Kidney (tissue), 14 donors: ENCODE data around the gene CST2. TPM values are rescaled to one million over a fixed set of nuclear protein-coding genes. Genes with fewer than 3 reads are reported as not detected.
"Not testable (repeated sequence)": the region's sequence is repeated elsewhere in the genome, so short reads cannot be mapped to it uniquely, and the experiment has no call there.

Experiments used
- DNase-seq, 5 donors: peaks; one replicate each; pipeline ENCODE4 v3.0.0-alpha.2; 2013 to 2020
- FAIRE-seq: peaks from 2 replicates; lab custom pipeline; 2012; peaks lifted over from hg19 to GRCh38; lab: Jason Lieb, UNC
- H3K27ac ChIP-seq, 2 donors: one replicate each; pipeline ENCODE4 v1.7.0; 2013; ENCODE audit warnings: low read depth in 2 of 2, low read length in 2 of 2, inconsistent platforms in 1 of 2
- H3K27me3 ChIP-seq: one replicate; pipeline ENCODE4 v1.7.1; 2013; ENCODE audit warnings: low read length, inconsistent platforms; ENCODE audit not compliant: control insufficient read depth, insufficient read depth
- H3K36me3 ChIP-seq, 3 donors: one replicate each; pipeline versions ENCODE4 v1.7.0 to v1.7.1; 2013; ENCODE audit warnings: low read length in 3 of 3, control low read depth in 1 of 3, inconsistent platforms in 1 of 3; ENCODE audit not compliant: insufficient read depth in 3 of 3, control insufficient read depth in 2 of 3
- H3K4me1 ChIP-seq, 3 donors: one replicate each; pipeline versions ENCODE4 v1.7.0 to v1.7.1; 2013; ENCODE audit warnings: low read length in 3 of 3, inconsistent platforms in 1 of 3, low read depth in 1 of 3; ENCODE audit not compliant: control insufficient read depth in 2 of 3, insufficient read depth in 2 of 3
- H3K4me3 ChIP-seq, 3 donors: one replicate each; pipeline versions ENCODE4 v1.7.0 to v1.8.1; 2013; ENCODE audit warnings: low read length in 3 of 3, control low read depth in 1 of 3, inconsistent platforms in 1 of 3
- H3K9ac ChIP-seq, 3 donors: one replicate each; pipeline versions ENCODE4 v1.7.0 to v1.7.1; 2013; ENCODE audit warnings: low read length in 3 of 3, control low read depth in 1 of 3, inconsistent platforms in 1 of 3
- H3K9me3 ChIP-seq, 3 donors: one replicate each; pipeline versions ENCODE4 v1.7.0 to v1.7.1; 2013; ENCODE audit warnings: low read length in 3 of 3, control low read depth in 1 of 3, inconsistent platforms in 1 of 3; ENCODE audit not compliant: control insufficient read depth in 2 of 3, insufficient read depth in 1 of 3
- CTCF ChIP-seq: IDR thresholded peaks from 3 replicates; pipeline ENCODE4 v1.5.1; 2012; ENCODE audit warnings: mild to moderate bottlenecking, moderate library complexity, borderline replicate concordance; ENCODE audit not compliant: insufficient read depth; ENCODE audit errors: extremely low read depth
- intact Hi-C: fragments of 100-400 bp; cut with DNase I; formaldehyde crosslinking; loops from one replicate; pipeline ENCODE4 v1.11.1; 2022
- polyA plus RNA-seq: library from polyadenylated mRNA; stranded (reverse); fragments of 350-450 nt; fragmentation: Illumina TruSeq; extraction: RNeasy Lipid Tissue Mini Kit (QIAGEN cat#74804); gene quantifications from one replicate; pipeline ENCODE4 v1.2.3, GENCODE V29; 2014; ENCODE audit warnings: low read depth, low replicate concordance; ENCODE audit not compliant: insufficient read depth
- total RNA-seq: library from RNA; stranded (reverse); fragmentation: NEBNext Ultra II Directional; extraction: Animal tissue kit (Norgen Biotek cat#: 25700); gene quantifications from one replicate; pipeline ENCODE4 v1.2.1, GENCODE V29; 2021
- donor health status: control.
- donor health status: control.
- donor health status: control.
- donor health status: control.
- donor health status: control.
- donor health status: DM: yes; HTN: yes; CAD: no.
- donor health status: Normal renal cell carcinoma (clear cell type).

CST2 gene
- total and polyA plus RNA-seq, 2 donors from 2014 or later, result not detected

- Histone ChIP-seq H3K36me3 (no peaks in the 10 kb centered on the region), H3K27ac (no peak overlapping the region), H3K4me3 (no peak overlapping the region), H3K9me3 (no peaks in the 10 kb centered on the region), H3K27me3 (no peaks in the 10 kb centered on the region), H3K4me1 (no peaks in the 10 kb centered on the region), H3K9ac (no peak overlapping the region)
- no peak for DNase-seq
- no peak for FAIRE-seq
- no peak for TF ChIP-seq CTCF
- intact Hi-C loops, result no loop called here
These were observed 41.8 kb upstream of the CST2 start for GRCh38 chr20:23868321-23868720.

- Histone ChIP-seq H3K27ac (no peak overlapping the region), H3K4me3 (no peak overlapping the region), H3K9me3 (no peaks in the 10 kb centered on the region), H3K4me1 (no peaks in the 10 kb centered on the region), H3K36me3 (no peaks in the 10 kb centered on the region), H3K9ac (no peak overlapping the region), H3K27me3 (no peaks in the 10 kb centered on the region)
- DNase-seq, result no peak
- FAIRE-seq, result no peak
- TF ChIP-seq CTCF, result no peak
- intact Hi-C loops, result no loop called here
These were observed 40.7 kb upstream of the CST2 start for GRCh38 chr20:23867152-23867776.

DNA sequence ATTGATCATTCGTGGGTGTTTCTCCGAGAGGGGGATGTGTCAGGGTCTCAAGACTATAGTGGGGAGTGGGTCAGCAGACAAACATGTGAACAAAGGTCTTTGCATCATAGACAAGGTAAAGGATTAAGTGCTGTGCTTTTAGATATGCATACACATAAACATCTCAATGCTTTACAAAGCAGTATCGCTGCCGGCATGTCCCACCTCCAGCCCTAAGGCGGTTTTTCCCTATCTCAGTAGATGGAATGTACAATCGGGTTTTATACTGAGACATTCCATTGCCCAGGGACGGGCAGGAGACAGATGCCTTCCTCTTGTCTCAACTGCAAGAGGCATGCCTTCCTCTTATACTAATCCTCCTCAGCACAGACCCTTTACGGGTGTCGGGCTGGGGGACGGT lies 34.2 kb upstream of the CST2 start:
- not testable (repeated sequence) for H3K9ac ChIP-seq

DNA sequence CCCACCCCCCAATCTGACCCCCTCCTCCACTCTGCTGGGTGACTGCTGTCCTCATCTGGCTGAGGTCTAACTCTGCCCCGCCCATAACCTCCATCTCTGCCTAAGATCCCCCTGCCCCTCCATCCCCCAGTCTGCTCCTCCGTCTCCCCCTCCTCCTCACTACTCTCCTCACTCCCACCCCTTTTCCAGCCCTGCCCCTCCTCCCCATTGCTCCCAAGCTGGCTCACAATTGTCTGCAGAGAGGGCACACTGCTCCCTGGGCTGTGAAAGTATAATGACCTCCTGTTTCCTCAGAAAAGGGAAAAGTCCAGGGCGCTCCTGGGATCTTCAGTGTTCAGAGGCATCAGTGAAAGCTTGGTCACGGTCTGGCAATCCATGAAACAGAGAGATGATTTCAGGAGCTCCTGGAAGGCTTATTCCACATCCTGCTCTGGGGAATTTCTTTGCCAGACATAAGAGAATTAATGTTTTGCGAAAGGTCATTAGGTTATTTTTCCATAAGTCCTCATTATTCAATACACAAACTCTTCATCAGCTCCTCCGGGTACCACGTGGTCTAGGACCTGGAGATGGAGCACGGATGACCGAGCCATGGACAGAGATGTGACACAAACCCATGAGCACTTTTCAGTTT lies 31.6 kb upstream of the CST2 start:
- intact Hi-C loops, result no loop called here
- H3K4me1 ChIP-seq, result no peaks in the 10 kb centered on the region
- no peaks in the 10 kb centered on the region for H3K9me3 ChIP-seq
- H3K27ac ChIP-seq, result no peak overlapping the region
- H3K4me3 ChIP-seq, result no peak overlapping the region
- no peak for TF ChIP-seq CTCF
- FAIRE-seq (no peak), DNase-seq (peak in 4 of 5 donors; percentile 64 to 86 (median 75))
- H3K36me3 ChIP-seq, result no peaks in the 10 kb centered on the region
- no peaks in the 10 kb centered on the region for H3K27me3 ChIP-seq
- H3K9ac ChIP-seq, result no peak overlapping the region

More for the DNA sequence above, 34.2 kb upstream of the CST2 start:
- intact Hi-C loops, DNase-seq, H3K36me3 ChIP-seq, H3K27me3 ChIP-seq, H3K9me3 ChIP-seq, H3K27ac ChIP-seq, H3K4me1 ChIP-seq, H3K4me3 ChIP-seq, FAIRE-seq: not testable (repeated sequence)
